ENCODE results near the gene GPR18.

Gene GPR18

DNA sequence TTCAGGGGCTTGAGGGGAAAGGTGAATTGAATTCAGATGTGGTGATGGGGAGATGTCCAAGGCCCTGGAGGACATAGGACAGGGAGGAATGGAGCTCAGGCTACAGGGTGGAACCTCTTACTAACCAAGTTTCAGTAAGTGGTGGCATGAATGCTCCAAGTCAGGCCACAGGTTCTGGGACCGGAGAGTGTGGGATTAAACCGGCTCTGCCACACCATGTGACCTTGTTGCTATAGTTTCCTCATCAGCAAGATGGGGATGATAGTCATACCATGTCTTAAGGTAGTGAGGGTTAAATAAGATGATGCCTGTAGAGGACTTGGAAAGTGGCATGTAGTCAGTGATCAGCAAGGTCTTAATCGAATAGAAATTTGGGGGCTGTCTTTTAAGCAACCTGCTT lies 32.7 kb upstream of the GPR18 start:
- DNase-seq, result no peak

DNA sequence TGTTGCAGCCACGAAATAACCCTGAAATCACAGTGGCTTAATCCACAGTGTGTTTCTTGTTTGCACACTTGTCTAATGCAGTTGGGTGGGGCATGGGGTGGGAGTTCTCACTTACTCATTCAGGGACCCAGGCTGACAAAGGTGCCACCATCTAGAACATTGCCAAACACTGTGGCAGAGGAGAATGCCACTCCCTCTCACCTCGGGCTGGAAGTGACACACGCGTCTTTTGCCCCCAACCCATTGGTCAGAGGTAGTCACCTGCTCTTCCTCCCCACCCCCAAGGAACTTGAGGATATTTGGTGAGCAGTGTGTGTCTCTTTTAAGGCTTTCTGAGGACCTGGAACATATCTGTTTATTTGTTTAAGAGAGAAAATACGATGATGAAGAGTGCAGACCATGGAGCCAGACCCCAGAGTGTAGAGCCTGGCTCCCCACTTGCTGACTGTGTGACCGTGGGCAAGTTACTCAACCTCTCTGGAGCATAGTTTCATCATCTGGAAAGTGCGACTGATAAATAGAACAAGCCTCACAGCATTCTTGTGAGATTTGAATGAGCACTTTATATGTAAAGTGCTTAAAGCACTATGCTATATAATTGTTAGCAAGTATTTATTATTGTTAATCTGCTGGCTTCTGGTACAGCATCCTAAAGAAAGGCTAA lies 31.6 kb upstream of the GPR18 start:
- DNase-seq, result no peak

DNA sequence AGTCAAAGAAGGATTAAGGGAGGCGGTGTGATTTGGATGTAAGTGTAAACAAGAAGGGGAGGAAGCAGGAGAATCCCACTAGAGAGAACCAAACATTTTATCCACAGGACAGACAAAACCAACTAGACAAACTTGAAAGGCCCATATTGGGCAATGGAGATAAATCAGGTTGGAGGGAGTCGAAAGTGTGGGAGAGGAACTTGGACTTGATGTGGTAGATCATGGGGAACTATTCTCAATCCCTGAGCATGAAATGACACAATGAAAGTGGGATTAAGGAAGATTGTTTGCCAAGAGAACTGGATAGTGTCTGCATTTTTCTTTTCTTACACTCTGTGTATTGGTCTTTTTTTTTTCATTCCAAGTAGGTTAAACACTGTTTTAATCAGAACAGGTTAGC lies 31.1 kb upstream of the GPR18 start:
- DNase-seq, result no peak

DNA sequence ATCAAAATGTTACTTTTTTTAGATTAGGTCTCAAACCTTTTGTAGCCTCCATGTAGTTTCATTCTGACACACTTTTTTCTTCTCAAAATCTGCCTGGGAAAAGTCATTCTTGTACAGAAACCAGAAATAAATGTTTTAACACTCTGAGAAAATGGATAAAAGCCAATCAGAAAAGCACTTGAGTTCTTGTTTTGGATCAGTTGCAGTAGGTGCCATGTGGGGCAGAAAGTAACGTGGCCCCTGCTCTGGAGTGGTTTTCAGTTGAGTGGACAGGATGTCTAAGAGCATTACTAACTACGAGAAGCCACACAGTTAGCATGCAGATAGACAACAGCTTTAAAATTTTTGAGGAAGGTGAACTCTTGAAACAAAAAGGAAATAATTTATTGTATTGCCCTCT lies 29.9 kb upstream of the GPR18 start:
- no peak for DNase-seq

DNA sequence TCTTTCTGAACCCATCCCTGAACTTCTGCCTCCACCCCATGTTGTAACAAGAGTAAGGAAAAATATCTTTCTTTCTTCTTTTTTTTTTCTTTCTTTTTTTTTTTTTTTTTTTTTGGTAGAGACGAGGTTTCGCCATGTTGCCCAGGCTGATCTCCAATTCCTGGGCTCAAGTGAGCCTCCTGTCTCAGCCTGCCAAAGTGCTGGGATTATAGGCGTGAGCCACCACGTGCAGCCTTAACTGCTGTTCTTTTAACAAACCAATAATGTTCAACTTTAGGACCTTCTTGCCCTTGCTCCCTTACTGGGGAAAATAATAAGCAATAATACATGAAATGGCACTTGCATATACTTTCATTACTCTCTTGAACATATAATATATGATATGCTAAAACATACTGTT lies 29.4 kb upstream of the GPR18 start:
- DNase-seq, result no peak

DNA sequence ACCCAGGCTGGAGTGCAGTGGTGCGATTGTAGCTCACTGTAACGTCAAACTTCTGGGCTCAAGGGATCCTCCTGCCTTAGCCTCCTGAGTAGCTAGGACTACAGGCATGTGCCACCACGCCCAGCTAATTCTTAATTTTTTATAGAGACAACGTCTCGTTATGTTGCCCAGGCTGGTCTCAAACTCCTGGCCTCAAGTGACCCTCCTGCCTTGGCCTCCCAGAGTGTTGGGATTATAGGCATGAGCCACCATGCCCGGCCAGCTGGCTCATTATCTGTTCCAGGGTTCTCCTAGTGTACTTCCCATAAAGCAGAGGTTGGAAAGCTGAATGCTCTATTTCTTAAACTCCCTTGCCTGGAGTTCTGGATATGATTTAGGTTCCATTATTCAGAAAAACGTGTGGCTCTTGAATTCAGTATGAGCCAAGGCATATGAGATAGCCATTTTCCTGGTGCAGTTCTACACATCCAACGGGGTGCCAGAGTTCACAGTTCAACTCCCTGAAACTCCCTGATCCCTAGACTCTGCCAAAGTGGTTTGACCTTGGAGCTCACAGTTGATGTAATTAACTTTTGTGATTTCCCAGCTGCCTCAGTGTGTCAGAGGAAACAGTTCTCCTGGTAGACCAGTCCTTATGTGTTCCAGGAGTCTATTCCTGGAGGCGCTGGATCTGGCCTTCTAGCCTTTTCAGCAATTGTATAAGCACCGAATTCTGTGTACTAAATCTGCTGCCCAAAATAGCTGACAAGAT lies 27.4 kb upstream of the GPR18 start:
- no peak for DNase-seq

DNA sequence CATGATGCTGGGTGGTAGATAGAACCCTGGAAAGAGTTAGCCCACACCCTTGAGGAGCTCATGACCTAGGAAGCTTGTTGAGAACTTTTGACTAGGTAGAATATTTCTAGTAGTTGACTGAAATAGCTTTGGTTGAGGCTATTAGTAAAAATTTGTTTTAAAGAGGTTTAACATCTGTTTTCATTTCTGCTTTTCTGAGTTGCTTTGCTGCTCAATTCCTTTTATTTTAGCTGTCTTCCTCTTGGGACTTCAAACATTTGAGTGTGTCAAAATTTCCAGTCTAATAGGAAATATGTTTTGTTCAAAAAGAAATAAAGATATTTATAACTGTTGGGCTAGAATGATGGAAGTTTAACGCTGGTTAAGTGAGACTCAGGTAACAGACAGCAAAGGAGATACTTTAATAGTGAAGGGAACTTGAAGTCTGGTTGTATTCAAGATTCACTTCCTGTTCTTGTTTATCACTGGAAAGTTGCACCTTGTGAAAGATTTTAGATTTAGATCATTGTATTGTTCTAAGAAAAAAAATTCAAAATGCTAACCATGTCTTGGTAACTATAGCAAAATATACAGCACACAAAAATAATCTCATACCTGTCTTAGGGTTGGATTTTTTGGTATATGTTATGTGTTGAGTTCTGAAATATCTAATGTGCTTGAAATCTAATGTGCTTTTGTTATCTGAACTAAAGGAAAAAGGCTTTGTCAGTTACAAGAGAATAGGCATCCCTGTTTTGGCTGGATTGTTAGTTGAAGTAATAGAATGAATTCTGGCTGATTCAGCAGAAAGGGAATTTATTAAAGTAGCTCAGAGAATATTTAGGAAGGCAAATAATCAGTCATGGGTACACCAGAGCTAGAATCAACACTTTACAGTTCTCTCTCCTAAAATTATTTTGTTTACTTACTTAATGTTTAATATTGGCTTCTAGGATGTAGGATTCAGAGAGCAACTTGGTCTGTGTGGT lies 24.4 kb upstream of the GPR18 start:
- DNase-seq, result no peak

DNA sequence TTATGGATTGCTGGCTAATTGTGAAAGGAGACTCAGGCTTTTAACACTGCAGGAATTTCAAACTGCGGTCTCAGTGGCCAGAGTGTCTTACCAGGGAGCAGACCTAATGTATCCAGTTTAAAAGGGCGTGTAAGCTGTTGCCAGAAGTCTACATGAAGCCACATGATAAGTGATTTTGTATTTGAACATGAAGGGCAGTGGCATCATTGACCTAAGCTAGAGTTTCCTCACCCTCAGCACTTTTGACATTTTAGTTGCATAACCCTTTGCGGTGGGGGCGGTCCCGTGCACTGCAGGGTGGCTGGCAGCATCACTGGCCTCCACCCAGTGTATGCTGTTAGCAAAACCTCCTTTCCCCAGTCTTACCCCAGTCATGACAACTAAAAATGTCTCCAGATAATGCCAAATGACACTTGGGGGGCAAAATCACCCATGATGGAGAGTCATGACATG lies 23.7 kb upstream of the GPR18 start:
- DNase-seq, result no peak

DNA sequence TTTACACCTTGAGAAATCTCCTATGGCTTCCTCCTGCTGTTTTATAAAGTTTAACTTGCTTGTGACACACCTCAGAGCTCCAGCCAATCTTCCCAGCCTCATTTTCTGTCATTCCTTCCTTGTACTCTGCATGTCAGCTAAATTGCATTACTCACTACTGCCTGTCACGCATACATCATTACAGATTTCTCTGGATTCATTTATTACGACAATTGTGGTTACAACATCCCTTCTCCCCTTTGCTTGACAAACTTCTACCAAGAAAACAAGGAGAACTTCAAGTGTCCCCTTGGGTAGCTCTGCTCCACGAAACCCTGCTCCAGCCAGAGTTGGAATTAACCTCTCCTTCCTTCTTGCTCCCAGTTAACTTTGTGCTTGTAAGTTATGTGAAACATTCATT lies 22.0 kb upstream of the GPR18 start:
- no peak for DNase-seq

DNA sequence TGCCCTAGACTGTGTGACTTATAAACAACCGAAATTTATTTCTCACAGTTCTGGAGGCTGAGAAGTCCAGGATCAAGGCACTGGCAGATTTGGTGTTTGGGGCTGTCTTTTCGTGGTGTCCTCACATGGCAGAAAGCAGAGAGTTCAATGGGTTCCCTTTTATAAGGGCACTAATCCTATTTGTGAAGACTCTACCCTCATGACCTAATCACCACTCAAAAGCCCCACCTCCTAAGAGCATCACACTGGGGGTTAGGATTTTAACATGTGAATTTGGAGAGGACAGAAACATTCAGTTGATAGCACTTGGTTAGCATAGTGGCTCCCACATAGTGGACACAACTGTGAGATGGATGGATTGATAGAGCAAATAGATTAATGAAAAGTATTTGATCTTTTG lies 21.5 kb upstream of the GPR18 start:
- DNase-seq, result no peak

DNA sequence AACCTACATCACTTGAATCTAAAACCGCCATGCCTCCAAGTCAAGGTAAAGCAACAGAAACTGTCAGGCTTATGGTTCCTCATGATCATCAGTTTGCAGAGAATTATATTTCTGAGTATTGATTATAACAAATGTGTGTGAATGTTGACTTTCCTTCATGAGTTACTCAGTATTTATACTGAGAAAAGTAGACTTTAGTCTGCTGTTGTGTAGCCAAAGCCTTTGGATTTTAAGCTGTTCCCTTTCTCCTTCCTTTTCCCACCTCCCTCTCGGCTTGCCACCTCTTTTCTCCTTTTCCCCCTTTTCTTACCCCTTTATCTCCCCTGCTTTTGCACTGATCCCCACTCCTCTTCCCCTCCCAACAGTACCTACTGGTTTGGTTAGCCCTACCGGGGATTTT lies 20.7 kb upstream of the GPR18 start:
- DNase-seq, result no peak

DNA sequence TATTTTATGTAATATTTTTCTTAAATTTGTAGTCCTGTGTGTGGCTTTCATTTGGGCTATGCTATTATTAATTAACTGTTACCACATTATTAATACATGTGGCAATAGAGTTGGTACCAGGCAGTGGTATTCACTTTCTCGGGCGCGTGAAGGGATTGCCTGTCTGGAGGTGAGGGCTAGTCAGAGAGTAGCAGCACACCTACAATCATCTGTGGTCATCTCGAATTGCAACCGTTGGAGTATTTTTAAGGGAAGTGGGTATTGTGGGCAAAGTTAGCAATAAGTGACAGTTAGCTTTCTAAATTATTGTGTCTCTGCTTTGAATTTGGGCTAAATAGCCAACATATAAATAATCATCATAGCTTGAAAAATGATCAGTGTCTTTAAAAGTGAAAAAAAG lies 20.0 kb upstream of the GPR18 start:
- no peak for DNase-seq

DNA sequence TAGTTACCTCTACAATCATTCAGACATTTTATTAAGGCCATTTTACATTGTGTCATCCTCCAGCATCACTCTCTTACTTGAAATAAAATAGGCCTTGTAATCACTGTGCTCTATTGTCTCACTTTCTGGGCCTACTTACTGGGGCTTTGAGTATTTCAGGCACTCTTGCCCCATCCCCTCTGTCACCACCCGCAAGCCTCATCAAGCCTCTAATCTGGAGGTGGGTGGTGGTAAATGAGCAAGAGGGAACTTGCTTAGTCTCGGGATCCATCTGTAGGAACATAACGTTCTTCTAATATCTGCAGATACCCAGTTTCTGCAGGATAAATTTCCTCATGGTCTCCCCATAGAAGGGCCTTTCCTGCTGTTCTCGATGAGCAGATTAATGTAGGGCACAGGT lies 19.4 kb upstream of the GPR18 start:
- no peak for DNase-seq

DNA sequence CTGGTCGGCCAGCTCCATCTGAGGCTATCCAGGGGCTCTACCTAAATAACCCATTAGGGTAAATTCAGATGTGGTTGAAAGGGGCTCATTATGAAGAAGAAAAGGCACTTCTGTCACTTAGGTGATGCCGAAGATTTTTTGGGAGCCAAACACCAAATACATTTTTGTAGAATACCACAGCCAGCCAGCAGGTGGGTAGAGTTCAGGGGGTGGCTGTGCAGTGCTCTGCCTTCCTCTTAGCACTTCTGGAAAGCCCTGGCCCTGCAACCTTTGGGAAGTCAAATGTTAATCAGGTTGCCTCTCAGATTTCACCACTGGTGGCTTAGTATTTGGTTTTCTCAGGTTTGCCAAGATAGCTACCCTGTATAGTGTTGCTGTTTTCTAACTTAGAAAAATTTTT lies 18.5 kb upstream of the GPR18 start:
- no peak for DNase-seq

DNA sequence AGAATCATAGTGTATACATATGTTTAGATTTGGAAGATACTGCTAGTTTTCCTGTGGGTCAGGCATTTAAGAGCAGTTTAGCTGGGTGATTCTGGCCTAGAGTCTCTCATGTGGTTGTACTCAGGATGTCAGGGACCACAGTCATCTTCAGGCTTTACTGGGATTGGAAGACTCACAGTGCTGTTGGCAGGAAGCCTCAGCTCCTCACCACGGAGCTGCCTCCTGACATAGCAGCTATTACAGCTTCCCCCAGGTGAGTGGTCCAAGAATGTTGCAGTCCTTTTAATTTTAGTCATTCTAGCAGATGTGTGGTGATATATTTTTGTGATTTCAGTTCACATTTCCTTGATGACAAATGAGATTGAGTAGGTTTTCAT lies 16.9 kb upstream of the GPR18 start:
- DNase-seq, result no peak

DNA sequence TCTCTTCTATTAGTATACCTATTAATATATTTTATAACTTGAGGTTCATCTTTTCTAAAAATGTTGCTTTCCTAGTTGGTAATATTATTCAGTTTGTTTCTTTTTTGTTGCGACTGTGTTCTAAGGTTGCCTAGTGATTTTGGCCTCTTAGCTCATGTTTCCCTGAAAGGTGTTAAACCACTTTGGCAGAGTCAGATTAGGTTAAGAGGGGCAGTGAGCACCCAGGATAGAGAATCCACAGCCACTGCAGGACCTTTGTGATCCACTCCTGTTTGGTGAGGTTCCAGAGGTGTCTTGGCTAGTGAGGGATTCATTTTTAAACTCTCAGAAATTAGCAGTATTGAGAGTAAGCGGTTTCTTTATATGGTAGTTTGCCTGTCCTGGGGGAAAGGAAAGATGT lies 14.9 kb upstream of the GPR18 start:
- no peak for DNase-seq

DNA sequence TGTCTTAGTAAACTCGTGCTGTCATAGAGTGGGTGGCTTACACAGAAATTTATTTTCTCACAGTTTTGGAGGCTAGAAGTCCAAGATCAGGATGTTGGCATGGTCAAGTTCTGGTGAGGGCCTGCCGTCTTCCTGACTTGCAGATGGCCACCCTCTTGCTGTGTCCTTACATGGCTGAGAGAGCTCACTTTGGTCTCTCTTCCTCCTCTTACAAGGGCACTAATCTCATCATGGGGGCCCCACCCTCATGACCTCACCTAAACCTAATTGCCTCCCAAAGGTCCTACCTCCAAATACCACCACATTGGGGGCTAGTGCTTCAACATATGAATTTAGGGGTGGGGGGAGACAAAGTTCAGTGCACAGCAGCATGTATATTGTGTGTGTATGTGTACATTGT lies 14.3 kb upstream of the GPR18 start:
- DNase-seq, result no peak

DNA sequence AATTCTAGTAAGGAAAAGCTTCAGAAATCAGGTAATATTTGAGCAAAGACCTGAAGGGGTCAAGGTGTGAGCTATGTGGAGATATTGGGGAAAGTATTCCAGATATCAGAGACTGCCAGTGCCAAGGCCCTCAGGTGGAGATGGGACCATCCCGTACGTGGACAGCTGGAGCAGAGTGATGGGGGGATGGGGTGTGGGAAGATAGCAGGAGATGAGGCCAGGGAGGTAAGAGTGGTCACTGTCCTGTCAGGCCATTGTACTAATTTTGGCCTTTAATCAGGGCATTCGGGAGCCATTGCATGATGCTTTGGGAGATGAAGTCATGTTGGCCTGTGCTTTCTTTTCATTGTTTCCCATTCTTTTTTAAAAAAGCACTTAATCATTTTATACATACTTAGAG lies 13.1 kb upstream of the GPR18 start:
- DNase-seq, result no peak

DNA sequence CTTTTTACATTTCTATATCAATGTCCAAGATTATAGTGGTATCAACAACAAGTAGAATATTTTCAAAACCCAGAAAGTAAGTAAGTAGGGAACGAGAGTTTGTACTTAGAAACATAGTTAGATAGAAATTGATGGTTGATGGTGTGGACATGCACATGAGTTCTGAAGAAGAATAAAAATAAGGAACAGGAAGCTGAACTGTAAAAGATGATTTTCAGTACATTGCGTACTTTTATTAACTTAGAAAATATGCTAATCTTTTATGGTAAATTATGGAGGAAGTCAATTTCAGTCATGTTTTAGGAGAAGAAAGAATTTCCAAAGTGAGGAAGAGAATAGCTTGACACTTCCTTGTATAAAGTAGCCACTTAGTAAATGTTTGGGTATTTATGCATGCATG lies 12.3 kb upstream of the GPR18 start:
- DNase-seq, result no peak

DNA sequence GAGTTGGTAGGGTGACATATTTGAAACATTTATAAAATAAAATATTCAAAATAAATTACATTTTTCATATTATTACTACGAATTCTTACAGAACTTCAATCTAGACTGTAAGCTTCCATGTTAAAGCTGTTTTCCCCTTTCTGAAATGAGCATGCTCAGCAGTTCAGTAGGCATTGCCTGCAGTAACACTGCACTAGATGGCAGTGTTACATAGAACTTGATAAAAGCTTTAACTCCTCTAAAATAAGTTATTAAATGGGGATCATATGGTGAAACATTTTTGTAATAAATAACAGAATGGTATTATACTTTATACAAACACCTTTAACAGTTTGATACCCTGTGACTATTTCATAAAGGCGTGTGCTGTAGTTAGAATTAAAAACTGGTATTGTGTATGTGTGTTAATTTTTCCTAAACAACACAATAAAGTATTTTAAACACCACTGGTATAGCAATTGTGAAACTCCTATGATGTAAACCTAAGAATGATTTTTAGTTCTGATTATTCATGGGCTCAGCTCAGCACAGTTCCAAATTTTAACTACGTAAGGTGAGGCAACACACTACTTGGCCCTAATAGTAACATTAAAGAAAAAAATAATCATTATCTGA lies 11.6 kb upstream of the GPR18 start:
- DNase-seq, result peak; percentile 36 to 58

DNA sequence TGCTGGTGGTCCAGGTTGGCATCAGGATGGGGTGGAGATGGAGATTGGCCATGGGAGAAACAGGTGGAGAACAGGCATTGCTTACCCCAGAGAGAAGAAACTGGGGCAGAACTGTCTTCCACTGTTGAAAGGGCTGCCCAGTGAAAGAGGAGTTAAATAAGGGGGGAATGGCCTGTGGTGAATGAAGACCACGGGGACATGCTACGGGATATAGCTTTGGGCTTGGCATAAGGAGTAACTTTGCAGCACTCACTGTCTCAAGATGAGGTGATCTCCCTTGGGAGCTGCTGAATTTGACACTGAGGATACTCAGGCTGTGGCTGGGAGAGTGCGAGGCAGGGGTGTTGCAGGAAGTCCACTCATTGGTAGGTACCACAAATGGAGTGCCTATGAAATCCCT lies 10.6 kb upstream of the GPR18 start:
- DNase-seq, result no peak

DNA sequence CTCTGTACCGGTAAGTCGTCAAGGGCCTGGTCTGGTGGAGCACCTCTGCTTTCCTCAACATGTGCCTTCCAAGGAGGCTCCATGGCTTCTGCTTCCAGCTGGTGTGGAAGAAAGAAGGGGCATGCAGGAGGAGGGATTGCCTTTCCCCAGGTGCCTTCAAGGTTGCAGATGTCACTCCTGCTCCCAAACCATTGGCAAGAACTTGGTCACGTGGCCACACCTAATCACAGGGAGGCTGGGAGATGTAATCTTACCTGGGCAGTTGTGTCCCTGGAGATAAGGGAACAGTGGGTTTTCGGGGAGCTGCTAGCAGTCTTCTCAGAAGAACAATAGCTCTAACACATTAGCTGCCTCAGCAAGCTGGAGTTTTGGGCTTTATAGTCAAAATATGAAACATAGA lies 9.7 kb upstream of the GPR18 start:
- DNase-seq, result no peak

DNA sequence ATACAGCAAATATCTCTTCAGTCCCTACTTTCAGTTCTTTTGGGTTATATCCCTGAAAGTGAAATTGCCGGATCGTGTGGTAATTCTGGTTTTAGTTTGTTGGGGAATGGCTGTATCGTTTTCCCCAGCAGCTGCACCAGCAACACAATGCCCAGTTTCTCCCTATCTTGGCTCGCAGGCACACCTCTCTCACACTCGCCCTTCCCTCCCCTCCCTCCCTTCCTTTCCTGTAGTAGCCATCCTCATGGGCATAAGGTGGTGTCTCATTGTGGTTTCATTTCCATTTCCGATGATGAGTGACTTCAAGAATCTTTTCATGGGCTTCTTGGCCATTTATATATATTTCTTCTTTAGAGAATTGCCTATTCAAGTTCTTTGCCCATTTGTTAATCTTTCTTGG lies 8.6 kb upstream of the GPR18 start:
- no peak for DNase-seq
